CD4-positive, CD25-positive, alpha-beta regulatory T cell (primary cell): ENCODE measurements around the gene SMAD2. TPM values are rescaled to one million over a fixed set of nuclear protein-coding genes. Genes with fewer than 3 reads are reported as not detected.
A peak's percentile ranks its signal among the peaks of the same experiment; 100 is the strongest.

Experiments used
- ATAC-seq, 2 donors: fragments of 150-1000 bp; cut with Tn5 transposase; one replicate each; pipeline ENCODE4 v1.10.0; 2021; ENCODE audit warnings: low read depth in 2 of 2, moderate number of reproducible peaks in 2 of 2, moderate library complexity in 1 of 2
- DNase-seq, 3 donors: peaks; one replicate each; pipeline versions ENCODE4 v3.0.0 to v3.0.0-alpha.2; 2012 to 2022; ENCODE audit warnings: mixed read lengths in 1 of 3
- H3K27ac ChIP-seq: one replicate; pipeline ENCODE4 v1.7.0; 2013; ENCODE audit warnings: mild to moderate bottlenecking, low read length; ENCODE audit not compliant: insufficient read depth, poor library complexity, severe bottlenecking
- H3K27me3 ChIP-seq: one replicate; pipeline ENCODE4 v1.7.0; 2013; ENCODE audit warnings: low read length; ENCODE audit not compliant: control insufficient read depth, insufficient read depth
- H3K36me3 ChIP-seq: one replicate; pipeline ENCODE4 v1.7.0; 2013; ENCODE audit warnings: mild to moderate bottlenecking, low read length, moderate library complexity; ENCODE audit not compliant: control insufficient read depth, insufficient read depth
- H3K4me1 ChIP-seq: 2 replicates; pipeline ENCODE4 v1.7.0; 2013; ENCODE audit warnings: mild to moderate bottlenecking, low read length; ENCODE audit not compliant: insufficient read depth, control insufficient read depth, poor library complexity, severe bottlenecking
- H3K4me3 ChIP-seq: one replicate; pipeline ENCODE4 v1.7.0; 2013; ENCODE audit warnings: low read depth, mild to moderate bottlenecking, low read length, moderate library complexity
- H3K9me3 ChIP-seq, 2 experiments: 1 replicate in 1 of 2; 2 replicates in 1 of 2; pipeline ENCODE4 v1.7.0; 2013; ENCODE audit warnings: low read length in 2 of 2, mild to moderate bottlenecking in 1 of 2, moderate library complexity in 1 of 2; ENCODE audit not compliant: control insufficient read depth in 2 of 2
- H3K27ac Mint-ChIP-seq, 3 donors: one replicate each; pipeline ENCODE4 v1.8.0; 2020 to 2022; ENCODE audit warnings: mild to moderate bottlenecking in 3 of 3, mixed read lengths in 3 of 3, moderate library complexity in 2 of 3
- H3K27me3 Mint-ChIP-seq: one replicate; pipeline ENCODE4 v1.8.0; 2022; ENCODE audit warnings: mild to moderate bottlenecking, mixed read lengths
- H3K36me3 Mint-ChIP-seq: one replicate; pipeline ENCODE4 v1.8.0; 2020; ENCODE audit warnings: mixed read lengths
- H3K4me1 Mint-ChIP-seq, 4 donors: one replicate each; pipeline ENCODE4 v1.8.0; 2020 to 2022; ENCODE audit warnings: mixed read lengths in 4 of 4, mild to moderate bottlenecking in 1 of 4
- H3K4me3 Mint-ChIP-seq, 4 donors: one replicate each; pipeline ENCODE4 v1.8.0; 2020 to 2022; ENCODE audit warnings: mild to moderate bottlenecking in 4 of 4, mixed read lengths in 4 of 4, moderate library complexity in 3 of 4
- H3K9me3 Mint-ChIP-seq, 7 donors: one replicate each; pipeline ENCODE4 v1.8.0; 2020 to 2022; ENCODE audit warnings: mixed read lengths in 7 of 7, mild to moderate bottlenecking in 3 of 7, moderate library complexity in 2 of 7
- polyA plus RNA-seq, 4 donors: library from polyadenylated mRNA; unstranded; fragments of 300-500 nt; fragmentation: Illumina TruSeq; gene quantifications; one replicate each; pipeline ENCODE4 v1.2.3, GENCODE V29; 2021
- total RNA-seq: library from RNA; stranded (reverse); gene quantifications from one replicate; pipeline ENCODE4 v1.2.3, GENCODE V29; 2022

Gene SMAD2
- total and polyA plus RNA-seq, 5 donors from 2014 or later: 78.1 to 115 (median 94.5) TPM

DNA sequence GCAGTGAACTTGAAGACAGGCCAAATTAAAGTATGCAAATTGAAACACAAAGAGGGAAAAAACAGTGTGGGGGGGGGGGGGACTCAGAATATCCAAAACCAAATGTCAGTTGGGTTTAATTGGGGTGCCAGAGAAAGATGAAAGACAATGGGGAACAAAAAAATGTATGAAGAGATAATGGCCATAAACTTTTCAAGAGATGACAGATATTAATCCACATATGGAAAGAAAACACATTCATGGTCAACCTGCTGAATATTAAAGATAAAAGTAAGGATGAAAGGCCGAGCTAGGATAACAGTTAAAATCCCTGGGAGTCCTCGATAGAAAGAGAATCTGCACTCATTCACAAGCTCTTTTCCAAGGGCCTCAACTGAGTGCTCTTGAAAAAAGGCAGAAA is 26.6 kb downstream of the SMAD2 start:
- Mint-ChIP-seq H3K36me3 (peaks cover 31% of the 10 kb centered on the region), H3K27me3 (no peaks in the 10 kb centered on the region), H3K9me3 (peaks cover 0 to 27% (median 6%) of the 10 kb centered on the region in 7 donors), H3K27ac (peak overlapping the region; percentile 4 to 69 (median 15)), H3K4me1 (peaks cover 50 to 90% (median 65%) of the 10 kb centered on the region in 4 donors), H3K4me3 (peak overlapping the region in 1 of 4 donors; percentile 24)
- Histone ChIP-seq H3K4me1 (peaks cover 22% of the 10 kb centered on the region), H3K27ac (no peak overlapping the region), H3K36me3 (peaks cover 5% of the 10 kb centered on the region), H3K27me3 (no peaks in the 10 kb centered on the region), H3K9me3 (peaks cover 9 to 24% of the 10 kb centered on the region in 2 experiments), H3K4me3 (no peak overlapping the region)
- DNase-seq (no peak), ATAC-seq (no peak)

DNA sequence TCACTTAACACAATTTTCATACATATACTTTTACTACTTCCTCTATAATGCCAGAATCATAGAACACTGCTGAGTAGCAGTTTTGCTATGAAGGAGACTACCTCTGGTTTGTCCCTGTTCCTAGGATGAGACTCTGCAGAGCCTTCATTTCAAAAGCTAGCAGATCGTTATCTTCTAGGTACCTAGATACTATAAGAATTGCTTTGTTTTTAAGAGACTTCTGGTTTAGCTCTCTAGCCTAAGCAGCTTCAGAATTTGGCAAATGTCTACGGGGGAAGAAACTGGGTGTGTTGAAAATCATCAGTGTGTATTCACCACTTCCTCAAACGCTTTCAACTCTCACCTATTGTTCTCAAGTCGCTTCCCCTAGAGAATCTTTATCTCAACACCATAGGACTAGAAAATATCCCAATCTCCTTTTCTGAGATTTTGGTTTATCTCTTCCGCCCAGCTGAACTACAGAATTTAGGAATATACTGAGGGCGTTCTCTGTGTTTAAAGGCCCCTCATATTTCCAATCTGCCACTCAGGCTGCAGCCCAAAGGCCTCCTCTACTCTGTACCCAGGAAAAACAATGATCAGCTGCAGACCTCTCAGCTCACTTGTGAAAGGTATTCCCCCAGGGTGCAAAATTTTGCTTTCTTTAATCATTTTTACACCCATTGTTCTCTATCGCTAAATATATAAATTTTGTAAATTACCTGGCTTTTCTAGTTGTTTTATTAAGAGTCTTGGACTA is 28.7 kb downstream of the SMAD2 start:
- H3K36me3 ChIP-seq: peaks cover 5% of the 10 kb centered on the region
- DNase-seq: peak in 2 of 3 donors; percentile 46 to 83
- Mint-ChIP-seq H3K4me3 (peak overlapping the region; percentile 59 to 79 (median 68)), H3K36me3 (peaks cover 25% of the 10 kb centered on the region), H3K9me3 (peaks cover 0 to 22% (median 6%) of the 10 kb centered on the region in 7 donors), H3K27ac (peak overlapping the region; percentile 49 to 94 (median 75)), H3K4me1 (peaks cover 54 to 84% (median 71%) of the 10 kb centered on the region in 4 donors), H3K27me3 (no peaks in the 10 kb centered on the region)
- peaks cover 9 to 24% of the 10 kb centered on the region in 2 experiments for H3K9me3 ChIP-seq
- peak overlapping the region; percentile 69 for H3K4me3 ChIP-seq
- H3K27ac ChIP-seq: peak overlapping the region; percentile 71
- peak; percentile 83 to 96 for ATAC-seq
- H3K27me3 ChIP-seq: no peaks in the 10 kb centered on the region
- H3K4me1 ChIP-seq: peaks cover 27% of the 10 kb centered on the region

DNA sequence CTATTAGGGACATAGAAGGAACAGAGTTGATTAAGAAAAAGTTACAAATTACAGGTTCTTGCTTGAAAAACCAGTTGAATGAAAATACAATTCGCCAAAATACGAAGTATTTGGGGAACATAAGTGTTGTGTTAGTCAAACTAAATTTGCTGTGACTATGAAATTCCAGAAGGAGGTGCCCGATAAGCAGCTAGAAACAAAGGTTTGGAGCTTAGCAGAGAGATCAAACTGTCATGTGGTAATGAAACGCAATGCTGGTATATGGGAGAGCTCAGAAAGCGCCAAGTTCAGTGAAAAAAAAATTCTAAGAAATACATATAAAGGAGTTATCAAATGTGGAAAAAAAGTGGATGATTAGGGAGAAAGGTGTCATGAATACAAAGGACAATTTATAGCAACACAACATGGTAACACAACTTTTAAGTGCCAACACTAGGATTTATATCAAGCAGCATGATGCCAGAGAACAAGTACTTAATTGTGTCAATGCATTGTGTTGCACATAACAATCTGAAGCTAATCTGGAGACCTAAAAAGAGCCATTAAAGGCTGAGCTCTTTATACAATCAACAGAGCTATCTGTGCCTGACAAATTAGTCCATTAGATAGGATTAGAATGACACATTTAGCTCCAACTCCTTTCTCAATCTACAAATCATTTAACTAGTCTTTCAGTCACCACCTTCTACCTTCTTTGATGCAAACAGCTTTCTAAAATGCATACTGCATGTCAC is 31.2 kb downstream of the SMAD2 start:
- Mint-ChIP-seq H3K36me3 (peaks cover 33% of the 10 kb centered on the region), H3K4me3 (no peak overlapping the region), H3K27ac (peak overlapping the region in 1 of 3 donors; percentile 37), H3K4me1 (peaks cover 59 to 90% (median 77%) of the 10 kb centered on the region in 4 donors), H3K27me3 (no peaks in the 10 kb centered on the region), H3K9me3 (peaks cover 0 to 11% (median 1%) of the 10 kb centered on the region in 7 donors)
- H3K9me3 ChIP-seq: peaks cover 3 to 14% of the 10 kb centered on the region in 2 experiments
- H3K27ac ChIP-seq: no peak overlapping the region
- H3K4me1 ChIP-seq: peaks cover 31% of the 10 kb centered on the region
- H3K36me3 ChIP-seq: peaks cover 9% of the 10 kb centered on the region
- DNase-seq (no peak), ATAC-seq (no peak)
- H3K27me3 ChIP-seq: no peaks in the 10 kb centered on the region
- no peak overlapping the region for H3K4me3 ChIP-seq

DNA sequence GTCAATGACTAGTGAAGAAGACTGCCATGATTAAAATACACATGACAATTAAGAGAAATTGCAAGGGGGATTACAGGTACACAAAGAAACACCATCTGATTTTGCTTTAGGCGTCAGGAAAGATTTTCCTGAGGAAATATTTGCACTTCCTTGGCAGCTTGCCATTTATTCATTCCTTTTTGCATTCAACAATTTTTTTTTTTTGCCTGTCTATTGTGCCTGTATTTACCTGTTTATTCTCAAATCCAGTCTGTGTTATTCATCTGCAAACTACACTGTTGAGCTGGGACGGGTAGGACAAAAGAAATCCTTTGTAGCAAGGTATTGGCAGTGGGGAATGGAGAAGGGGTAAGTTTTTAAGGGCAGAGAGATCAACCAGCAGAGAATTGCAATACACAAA is 31.8 kb downstream of the SMAD2 start:
- Histone ChIP-seq H3K36me3 (peaks cover 12% of the 10 kb centered on the region), H3K4me3 (no peak overlapping the region), H3K9me3 (peaks cover 0 to 8% of the 10 kb centered on the region in 2 experiments), H3K27ac (no peak overlapping the region), H3K4me1 (peaks cover 31% of the 10 kb centered on the region), H3K27me3 (no peaks in the 10 kb centered on the region)
- Mint-ChIP-seq H3K27me3 (no peaks in the 10 kb centered on the region), H3K27ac (no peak overlapping the region), H3K4me3 (no peak overlapping the region), H3K9me3 (peaks cover 0 to 7% (median 1%) of the 10 kb centered on the region in 7 donors), H3K4me1 (peaks cover 59 to 91% (median 78%) of the 10 kb centered on the region in 4 donors), H3K36me3 (peaks cover 36% of the 10 kb centered on the region)
- ATAC-seq: no peak
- no peak for DNase-seq

DNA sequence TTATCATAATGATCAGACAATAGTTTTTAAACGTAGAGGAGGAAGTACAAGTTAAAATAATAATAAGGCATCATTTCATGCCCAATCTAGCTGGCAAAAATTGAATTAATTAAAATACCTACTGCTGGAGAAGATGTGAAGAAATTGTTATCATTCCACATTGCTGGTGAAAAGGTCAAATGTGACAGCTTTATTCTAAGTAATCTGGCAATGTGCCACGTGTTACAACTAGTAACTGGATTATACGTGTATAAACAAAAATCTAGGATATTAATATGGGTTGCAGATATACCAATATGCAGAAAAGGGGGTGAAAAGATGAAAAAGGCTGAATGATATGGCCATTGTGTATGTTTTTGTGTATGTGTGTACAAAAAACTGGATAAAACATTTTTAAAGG is 32.4 kb downstream of the SMAD2 start:
- peak overlapping the region in 1 of 3 donors; percentile 16 for H3K27ac Mint-ChIP-seq
- Histone ChIP-seq H3K27me3 (no peaks in the 10 kb centered on the region), H3K4me3 (no peak overlapping the region), H3K4me1 (peaks cover 31% of the 10 kb centered on the region), H3K36me3 (peaks cover 12% of the 10 kb centered on the region), H3K27ac (no peak overlapping the region), H3K9me3 (peaks cover 0 to 2% of the 10 kb centered on the region in 2 experiments)
- DNase-seq: no peak
- H3K9me3 Mint-ChIP-seq: peaks cover 0 to 3% (median 0%) of the 10 kb centered on the region in 7 donors
- H3K4me1 Mint-ChIP-seq: peaks cover 59 to 89% (median 76%) of the 10 kb centered on the region in 4 donors
- H3K4me3 Mint-ChIP-seq: no peak overlapping the region
- no peaks in the 10 kb centered on the region for H3K27me3 Mint-ChIP-seq
- peaks cover 35% of the 10 kb centered on the region for H3K36me3 Mint-ChIP-seq
- ATAC-seq: no peak

DNA sequence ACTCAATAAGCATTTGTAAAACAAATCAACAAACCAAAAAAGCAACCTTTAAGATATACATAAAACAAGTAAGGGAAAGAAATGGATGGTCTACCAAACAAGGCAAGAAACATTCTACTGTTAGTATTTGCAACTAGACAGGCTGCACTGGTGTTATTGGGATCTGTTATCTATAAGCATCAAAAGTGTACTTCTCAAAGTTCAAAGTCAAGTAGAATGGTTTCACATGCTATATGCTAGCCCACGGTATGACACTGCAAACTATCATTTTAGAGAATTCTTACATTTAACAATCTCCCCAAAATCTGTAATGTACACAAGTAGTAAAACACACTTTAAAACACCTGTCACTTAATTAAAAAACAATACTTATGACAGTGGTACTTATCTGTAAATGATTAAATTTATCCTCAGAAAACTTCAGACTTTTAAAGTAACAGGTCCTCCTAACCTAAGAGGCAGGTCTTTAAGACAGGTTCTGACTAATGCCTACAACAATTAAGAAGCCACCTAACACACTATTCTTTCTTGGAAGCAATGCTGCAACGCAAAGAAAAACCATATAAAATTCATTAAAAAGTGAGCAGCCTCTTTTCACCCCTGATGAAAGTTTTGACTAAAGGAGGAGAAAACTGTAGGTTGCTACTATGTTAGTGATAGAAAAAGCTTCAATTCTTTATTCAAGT is 34.8 kb downstream of the SMAD2 start:
- Histone ChIP-seq H3K27ac (no peak overlapping the region), H3K9me3 (no peaks in the 10 kb centered on the region), H3K4me1 (peaks cover 13% of the 10 kb centered on the region), H3K27me3 (no peaks in the 10 kb centered on the region), H3K36me3 (peaks cover 17% of the 10 kb centered on the region), H3K4me3 (no peak overlapping the region)
- Mint-ChIP-seq H3K9me3 (no peaks in the 10 kb centered on the region), H3K27me3 (no peaks in the 10 kb centered on the region), H3K36me3 (peaks cover 36% of the 10 kb centered on the region), H3K27ac (no peak overlapping the region), H3K4me3 (no peak overlapping the region), H3K4me1 (peaks cover 42 to 74% (median 59%) of the 10 kb centered on the region in 4 donors)
- DNase-seq (peak in 1 of 3 donors; percentile 18), ATAC-seq (no peak)

DNA sequence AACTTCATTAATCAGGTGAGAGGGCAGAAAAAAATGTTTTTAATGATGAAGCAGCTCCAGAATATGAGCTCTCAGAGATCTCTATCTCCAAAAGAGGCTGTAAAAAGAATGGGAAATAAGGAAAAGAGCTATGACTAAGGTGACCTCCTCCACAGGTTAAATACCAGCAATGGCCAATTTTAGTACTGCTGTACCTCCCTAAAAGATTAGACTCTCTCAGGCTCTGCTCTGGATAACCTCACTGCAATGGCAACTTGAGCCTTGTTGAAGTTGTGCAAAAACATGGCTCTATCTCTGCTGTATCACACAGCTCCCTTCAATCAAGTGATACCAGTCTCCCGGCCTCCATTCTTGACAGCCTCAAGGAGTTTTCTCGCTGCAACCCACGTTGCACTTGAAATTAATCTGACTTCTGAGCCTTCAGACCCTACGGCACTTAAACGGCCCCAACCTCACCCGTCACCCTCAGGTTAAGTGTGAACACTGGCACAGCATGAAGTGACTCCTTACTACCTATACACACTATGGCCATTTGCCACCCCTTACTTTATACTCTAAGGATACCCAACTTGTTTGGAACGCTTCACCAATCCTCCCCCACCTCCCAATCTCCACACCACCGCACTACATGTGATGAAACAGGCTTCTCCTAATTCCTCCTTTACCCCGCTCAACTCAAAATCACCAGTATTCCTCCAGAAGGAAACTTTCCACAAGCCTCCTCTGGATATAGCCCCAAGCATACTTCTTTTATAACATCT is 36.3 kb downstream of the SMAD2 start:
- no peak for DNase-seq
- Histone ChIP-seq H3K36me3 (peaks cover 19% of the 10 kb centered on the region), H3K27ac (no peak overlapping the region), H3K9me3 (no peaks in the 10 kb centered on the region), H3K4me1 (peaks cover 9% of the 10 kb centered on the region), H3K4me3 (no peak overlapping the region), H3K27me3 (no peaks in the 10 kb centered on the region)
- H3K27ac Mint-ChIP-seq: peak overlapping the region in 2 of 3 donors; percentile 42 to 68
- H3K36me3 Mint-ChIP-seq: peaks cover 41% of the 10 kb centered on the region
- peaks cover 30 to 64% (median 51%) of the 10 kb centered on the region in 4 donors for H3K4me1 Mint-ChIP-seq
- no peak overlapping the region for H3K4me3 Mint-ChIP-seq
- no peaks in the 10 kb centered on the region for H3K9me3 Mint-ChIP-seq
- no peaks in the 10 kb centered on the region for H3K27me3 Mint-ChIP-seq
- no peak for ATAC-seq
